ENCODE data around the gene ABCC3. TPM values are rescaled to one million over a fixed set of nuclear protein-coding genes. Genes with fewer than 3 reads are reported as not detected.

The ABCC3 gene
- total RNA-seq, 1 donor from 2014 or later: not detected

DNA sequence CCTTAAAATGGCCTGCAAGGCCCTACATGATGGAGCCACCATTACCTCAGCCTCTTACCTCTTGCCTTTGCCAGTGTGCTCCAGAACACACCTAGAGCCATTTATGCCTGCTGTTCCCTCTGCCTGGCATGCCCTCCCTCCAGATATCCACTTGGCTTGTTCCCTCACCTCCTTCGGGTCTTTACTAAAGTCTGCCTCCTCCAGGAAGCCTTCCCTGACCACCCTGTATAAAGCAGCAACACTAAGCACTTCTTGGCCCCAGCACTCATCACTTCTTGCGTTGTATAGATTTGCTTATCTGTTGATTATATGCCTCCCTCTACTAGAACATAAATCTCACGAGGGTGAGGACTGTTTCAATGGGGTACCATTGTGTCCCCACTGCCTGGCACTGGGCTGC is 47.8 kb downstream of the ABCC3 start:
- no peak overlapping the region for H3K27ac Mint-ChIP-seq (ENCODE audit: unreplicated experiment)
- H3K9me3 Mint-ChIP-seq (ENCODE audit: unreplicated experiment): peaks cover 3% of the 10 kb centered on the region
- peaks cover 3% of the 10 kb centered on the region for H3K36me3 Mint-ChIP-seq (ENCODE audit: unreplicated experiment)
- peaks cover 8% of the 10 kb centered on the region for H3K4me1 Mint-ChIP-seq (ENCODE audit: low read depth, unreplicated experiment)
- TF ChIP-seq, protein P1, sequence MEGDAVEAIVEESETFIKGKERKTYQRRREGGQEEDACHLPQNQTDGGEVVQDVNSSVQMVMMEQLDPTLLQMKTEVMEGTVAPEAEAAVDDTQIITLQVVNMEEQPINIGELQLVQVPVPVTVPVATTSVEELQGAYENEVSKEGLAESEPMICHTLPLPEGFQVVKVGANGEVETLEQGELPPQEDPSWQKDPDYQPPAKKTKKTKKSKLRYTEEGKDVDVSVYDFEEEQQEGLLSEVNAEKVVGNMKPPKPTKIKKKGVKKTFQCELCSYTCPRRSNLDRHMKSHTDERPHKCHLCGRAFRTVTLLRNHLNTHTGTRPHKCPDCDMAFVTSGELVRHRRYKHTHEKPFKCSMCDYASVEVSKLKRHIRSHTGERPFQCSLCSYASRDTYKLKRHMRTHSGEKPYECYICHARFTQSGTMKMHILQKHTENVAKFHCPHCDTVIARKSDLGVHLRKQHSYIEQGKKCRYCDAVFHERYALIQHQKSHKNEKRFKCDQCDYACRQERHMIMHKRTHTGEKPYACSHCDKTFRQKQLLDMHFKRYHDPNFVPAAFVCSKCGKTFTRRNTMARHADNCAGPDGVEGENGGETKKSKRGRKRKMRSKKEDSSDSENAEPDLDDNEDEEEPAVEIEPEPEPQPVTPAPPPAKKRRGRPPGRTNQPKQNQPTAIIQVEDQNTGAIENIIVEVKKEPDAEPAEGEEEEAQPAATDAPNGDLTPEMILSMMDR (IDR thresholded peaks at IDR 0.05; ENCODE audit: partially characterized antibody, unreplicated experiment): no peak
- no peak overlapping the region for H3K4me3 Mint-ChIP-seq (ENCODE audit: unreplicated experiment)
- H3K27me3 Mint-ChIP-seq (ENCODE audit: unreplicated experiment): peaks cover 3% of the 10 kb centered on the region
- no peak for DNase-seq

DNA sequence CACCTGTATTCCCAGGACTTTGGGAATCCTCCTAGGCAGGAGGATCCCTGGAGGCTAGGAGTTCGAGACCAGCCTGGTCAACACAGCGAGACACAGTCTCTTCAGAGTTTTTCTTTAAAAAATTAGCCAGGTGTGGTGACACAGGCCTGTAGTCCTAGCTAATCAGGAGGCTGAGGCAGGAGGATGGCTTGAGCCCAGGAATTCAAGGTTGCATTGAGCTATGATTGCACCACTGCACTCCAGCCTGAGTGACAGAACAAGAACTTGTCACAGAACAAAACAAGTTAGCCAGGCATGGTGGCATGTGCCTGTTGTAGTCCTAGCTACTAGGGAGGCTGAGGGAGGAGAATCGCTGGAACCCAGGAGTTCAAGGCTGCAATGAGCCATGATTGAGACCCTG is 48.3 kb downstream of the ABCC3 start:
- Mint-ChIP-seq H3K27me3 (ENCODE audit: unreplicated experiment) (peaks cover 3% of the 10 kb centered on the region), H3K4me1 (ENCODE audit: low read depth, unreplicated experiment) (peaks cover 8% of the 10 kb centered on the region), H3K36me3 (ENCODE audit: unreplicated experiment) (peaks cover 3% of the 10 kb centered on the region), H3K4me3 (ENCODE audit: unreplicated experiment) (no peak overlapping the region), H3K27ac (ENCODE audit: unreplicated experiment) (no peak overlapping the region), H3K9me3 (ENCODE audit: unreplicated experiment) (peaks cover 3% of the 10 kb centered on the region)
- no peak for DNase-seq
- TF ChIP-seq, protein P1 (IDR thresholded peaks at IDR 0.05; ENCODE audit: partially characterized antibody, unreplicated experiment): no peak

DNA sequence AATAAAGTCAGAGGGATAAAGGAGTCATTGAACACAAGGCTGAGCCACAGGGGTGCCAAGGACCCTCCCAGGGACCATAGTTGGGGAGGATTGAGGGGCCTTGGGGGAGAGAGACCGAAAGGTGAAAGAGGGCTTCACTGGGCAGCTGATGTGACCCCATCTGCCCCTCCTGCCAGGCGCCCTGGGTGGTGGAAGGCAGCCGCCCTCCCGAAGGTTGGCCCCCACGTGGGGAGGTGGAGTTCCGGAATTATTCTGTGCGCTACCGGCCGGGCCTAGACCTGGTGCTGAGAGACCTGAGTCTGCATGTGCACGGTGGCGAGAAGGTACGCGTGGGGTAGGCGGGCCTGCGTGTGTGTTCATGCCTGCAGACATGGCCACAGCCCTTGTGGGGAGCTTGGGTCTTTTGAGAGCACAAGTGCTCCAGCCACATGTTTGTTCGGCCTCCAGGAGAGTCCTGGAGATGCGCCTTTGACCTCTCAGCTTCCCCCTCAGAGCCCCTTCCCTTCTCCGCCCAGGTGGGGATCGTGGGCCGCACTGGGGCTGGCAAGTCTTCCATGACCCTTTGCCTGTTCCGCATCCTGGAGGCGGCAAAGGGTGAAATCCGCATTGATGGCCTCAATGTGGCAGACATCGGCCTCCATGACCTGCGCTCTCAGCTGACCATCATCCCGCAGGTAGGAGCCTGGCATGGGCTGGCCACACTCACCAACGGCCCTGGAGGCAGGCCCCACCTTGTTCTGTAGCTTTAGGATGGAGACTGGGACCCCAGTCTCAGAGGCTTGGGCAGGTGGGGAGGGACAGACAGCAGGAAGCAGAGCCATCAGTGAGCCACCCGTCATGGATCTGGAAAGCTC is 49.0 kb downstream of the ABCC3 start:
- H3K9me3 Mint-ChIP-seq (ENCODE audit: unreplicated experiment): peaks cover 3% of the 10 kb centered on the region
- TF ChIP-seq, protein P1 (IDR thresholded peaks at IDR 0.05; ENCODE audit: partially characterized antibody, unreplicated experiment): no peak
- H3K4me1 Mint-ChIP-seq (ENCODE audit: low read depth, unreplicated experiment): peaks cover 8% of the 10 kb centered on the region
- DNase-seq: no peak
- H3K4me3 Mint-ChIP-seq (ENCODE audit: unreplicated experiment): no peak overlapping the region
- peaks cover 3% of the 10 kb centered on the region for H3K36me3 Mint-ChIP-seq (ENCODE audit: unreplicated experiment)
- H3K27me3 Mint-ChIP-seq (ENCODE audit: unreplicated experiment): peaks cover 1% of the 10 kb centered on the region
- no peak overlapping the region for H3K27ac Mint-ChIP-seq (ENCODE audit: unreplicated experiment)

DNA sequence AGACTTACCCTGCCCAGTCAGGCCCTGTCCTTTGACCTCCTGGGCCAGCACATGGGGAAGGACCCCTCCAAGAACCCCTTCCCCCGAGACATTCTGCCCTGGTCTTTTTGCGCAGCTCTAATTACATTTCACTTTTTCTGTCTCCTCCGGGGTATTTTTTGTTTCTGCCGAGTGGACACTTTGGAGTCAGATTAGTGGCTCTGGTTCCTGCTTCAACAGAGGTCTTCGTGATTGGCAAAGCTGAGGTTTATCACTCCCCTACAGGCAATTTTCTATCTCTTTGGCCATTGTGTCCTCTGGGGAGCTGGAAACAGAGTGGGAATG is 49.6 kb downstream of the ABCC3 start:
- DNase-seq: no peak
- Mint-ChIP-seq H3K27ac (ENCODE audit: unreplicated experiment) (no peak overlapping the region), H3K4me3 (ENCODE audit: unreplicated experiment) (no peak overlapping the region), H3K4me1 (ENCODE audit: low read depth, unreplicated experiment) (peaks cover 12% of the 10 kb centered on the region), H3K36me3 (ENCODE audit: unreplicated experiment) (no peaks in the 10 kb centered on the region), H3K9me3 (ENCODE audit: unreplicated experiment) (peaks cover 3% of the 10 kb centered on the region), H3K27me3 (ENCODE audit: unreplicated experiment) (peaks cover 1% of the 10 kb centered on the region)
- TF ChIP-seq, protein P1 (IDR thresholded peaks at IDR 0.05; ENCODE audit: partially characterized antibody, unreplicated experiment): no peak

DNA sequence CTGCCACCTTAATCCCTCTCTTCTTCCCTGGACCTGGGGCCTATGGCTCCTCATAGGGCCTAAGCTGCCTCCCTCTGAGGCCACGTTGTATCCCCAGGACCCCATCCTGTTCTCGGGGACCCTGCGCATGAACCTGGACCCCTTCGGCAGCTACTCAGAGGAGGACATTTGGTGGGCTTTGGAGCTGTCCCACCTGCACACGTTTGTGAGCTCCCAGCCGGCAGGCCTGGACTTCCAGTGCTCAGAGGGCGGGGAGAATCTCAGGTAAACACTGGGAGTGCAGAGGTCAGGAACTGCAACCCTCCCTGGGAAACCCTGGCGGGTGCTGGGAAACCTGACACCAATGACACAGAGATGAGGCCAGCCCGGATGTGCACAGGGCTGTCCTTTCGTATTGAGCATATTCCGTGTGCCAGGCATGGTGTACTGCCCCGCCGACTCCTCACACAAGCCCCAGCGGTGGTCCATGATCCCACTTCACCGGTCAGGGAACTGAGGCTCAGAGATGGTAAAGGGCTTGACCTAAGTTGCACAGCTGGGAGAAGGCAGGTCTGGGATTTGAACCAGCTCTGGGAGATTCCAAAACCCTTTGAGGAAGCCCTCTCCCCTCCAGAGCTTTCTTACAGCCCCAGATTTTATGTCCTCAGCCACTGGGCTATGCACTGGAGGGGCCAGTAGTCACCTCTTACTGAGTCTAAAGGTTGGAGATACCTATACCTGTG is 50.1 kb downstream of the ABCC3 start:
- H3K36me3 Mint-ChIP-seq (ENCODE audit: unreplicated experiment): no peaks in the 10 kb centered on the region
- H3K27ac Mint-ChIP-seq (ENCODE audit: unreplicated experiment): no peak overlapping the region
- H3K9me3 Mint-ChIP-seq (ENCODE audit: unreplicated experiment): peaks cover 4% of the 10 kb centered on the region
- H3K27me3 Mint-ChIP-seq (ENCODE audit: unreplicated experiment): peaks cover 2% of the 10 kb centered on the region
- DNase-seq: no peak
- no peak overlapping the region for H3K4me3 Mint-ChIP-seq (ENCODE audit: unreplicated experiment)
- H3K4me1 Mint-ChIP-seq (ENCODE audit: low read depth, unreplicated experiment): peaks cover 16% of the 10 kb centered on the region
- TF ChIP-seq, protein P1 (IDR thresholded peaks at IDR 0.05; ENCODE audit: partially characterized antibody, unreplicated experiment): no peak
